ENCODE data around the gene FIG4. TPM values are rescaled to one million over a fixed set of nuclear protein-coding genes. Genes with fewer than 3 reads are reported as not detected.
"Not testable (repeated sequence)": the region's sequence is repeated elsewhere in the genome, so short reads cannot be mapped to it uniquely, and the experiment has no call there.

The FIG4 gene
- total RNA-seq (2014; rRNA removed; shearing (Covaris generic)) = 19.0 and 23.6 TPM in 2 replicates

- Histone ChIP-seq H3K36me3 (replicated peaks; ENCODE audit: control insufficient read depth, insufficient read depth, low read length) (no peaks in the 10 kb centered on the region), H3K4me3 (ENCODE audit: insufficient read depth, low read depth, low read length) (peak within 1 kb of the TSS; percentile 59), H3K27me3 (ENCODE audit: control insufficient read depth, insufficient read depth, low read length) (peaks cover 2% of the 10 kb centered on the region)
- DNase-seq = peak; percentile 93
Measured at GRCh38 chr6:109690737-109691621, at the start of gene FIG4, which contains the start of gene AK9. Gene FIG4, plus strand, starts transcription at chr6:109691296. Its CDS starts 140 bp downstream, at chr6:109691436. Gene AK9, minus strand, starts transcription at chr6:109691202. Its CDS starts 15,457 bp downstream, at chr6:109675745.

- Histone ChIP-seq H3K36me3 (replicated peaks; ENCODE audit: control insufficient read depth, insufficient read depth, low read length) (no peaks in the 10 kb centered on the region), H3K4me3 (ENCODE audit: insufficient read depth, low read depth, low read length) (no peak overlapping the region), H3K27me3 (ENCODE audit: control insufficient read depth, insufficient read depth, low read length) (no peaks in the 10 kb centered on the region)
- no peak for DNase-seq
Measured at GRCh38 chr6:109644131-109644530, 47.0 kb upstream of the FIG4 start.

DNA sequence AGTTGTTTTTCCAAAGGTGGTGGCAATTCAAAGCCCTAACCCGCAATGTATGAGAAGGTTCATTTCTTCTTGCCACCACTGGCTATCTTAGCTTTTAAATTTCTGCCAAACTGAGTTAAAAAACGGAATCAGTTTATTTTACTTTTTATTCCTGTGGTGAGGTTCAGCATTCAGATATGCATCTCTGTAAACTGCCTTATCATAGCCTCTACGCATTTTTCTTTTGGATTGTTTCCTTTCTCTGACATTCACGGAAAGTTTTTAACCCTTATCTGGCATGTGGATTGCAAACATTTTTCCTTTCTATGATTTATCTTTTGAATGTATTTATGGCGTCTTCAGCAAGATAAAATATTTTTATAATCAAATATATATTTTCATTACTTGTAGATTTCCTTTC lies 37.8 kb upstream of the FIG4 start:
- no peak for DNase-seq

GRCh38 chr6:109655761-109656262 lies 35.3 kb upstream of the FIG4 start:
- Histone ChIP-seq H3K27me3 (ENCODE audit: control insufficient read depth, insufficient read depth, low read length) (no peaks in the 10 kb centered on the region), H3K4me3 (ENCODE audit: insufficient read depth, low read depth, low read length) (no peak overlapping the region), H3K36me3 (replicated peaks; ENCODE audit: control insufficient read depth, insufficient read depth, low read length) (no peaks in the 10 kb centered on the region)
- no peak for DNase-seq

More for the DNA sequence above, 37.8 kb upstream of the FIG4 start:
- Histone ChIP-seq H3K27me3 (ENCODE audit: control insufficient read depth, insufficient read depth, low read length) (no peaks in the 10 kb centered on the region), H3K4me3 (ENCODE audit: insufficient read depth, low read depth, low read length) (no peak overlapping the region), H3K36me3 (replicated peaks; ENCODE audit: control insufficient read depth, insufficient read depth, low read length) (no peaks in the 10 kb centered on the region)

- no peak for DNase-seq
- no peaks in the 10 kb centered on the region for H3K36me3 ChIP-seq (replicated peaks; ENCODE audit: control insufficient read depth, insufficient read depth, low read length)
- H3K4me3 ChIP-seq (ENCODE audit: insufficient read depth, low read depth, low read length) = no peak overlapping the region
- H3K27me3 ChIP-seq (ENCODE audit: control insufficient read depth, insufficient read depth, low read length) = no peaks in the 10 kb centered on the region
Measured at GRCh38 chr6:109660526-109661320, 30.4 kb upstream of the FIG4 start.

DNA sequence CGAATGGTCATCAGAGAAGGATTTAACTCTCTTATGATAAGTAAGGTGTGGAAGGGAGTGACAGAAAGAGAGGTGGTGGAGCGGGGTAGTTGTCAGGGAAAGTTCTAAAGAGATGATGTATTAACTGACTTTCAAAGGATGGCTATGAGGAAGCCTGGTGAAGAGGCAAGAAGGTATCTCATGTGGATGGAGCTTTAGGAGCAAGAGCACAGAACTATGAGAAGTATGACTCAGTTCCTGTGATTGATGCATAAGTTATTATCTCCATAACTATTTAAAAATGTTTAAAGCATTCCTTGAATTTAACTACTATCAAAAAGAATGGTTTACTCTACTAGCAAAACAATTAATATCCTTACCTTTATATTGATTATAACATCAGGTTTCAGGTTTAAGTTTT lies 28.9 kb upstream of the FIG4 start:
- Histone ChIP-seq H3K27me3 (ENCODE audit: control insufficient read depth, insufficient read depth, low read length) (no peaks in the 10 kb centered on the region), H3K36me3 (replicated peaks; ENCODE audit: control insufficient read depth, insufficient read depth, low read length) (no peaks in the 10 kb centered on the region), H3K4me3 (ENCODE audit: insufficient read depth, low read depth, low read length) (no peak overlapping the region)
- DNase-seq = no peak

DNA sequence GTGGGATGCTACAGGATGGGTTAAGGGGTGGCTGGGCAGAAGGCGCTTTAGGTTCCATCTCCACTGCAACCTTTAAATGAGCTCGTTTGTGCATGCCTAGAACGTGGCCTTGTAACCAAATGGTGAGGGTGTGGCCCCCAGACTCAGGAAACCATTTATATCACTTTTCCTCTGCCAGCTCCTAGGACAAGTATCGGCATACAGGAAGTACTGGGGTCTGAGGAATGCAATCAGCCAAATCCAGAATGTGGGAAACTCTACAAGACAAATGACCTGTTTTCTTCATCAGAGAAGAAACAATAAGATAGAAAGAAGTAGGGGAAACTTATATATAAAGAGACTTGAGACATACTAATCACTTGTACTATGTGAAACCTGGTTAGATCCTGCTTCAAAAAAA lies 21.3 kb upstream of the FIG4 start:
- Histone ChIP-seq H3K4me3 (ENCODE audit: insufficient read depth, low read depth, low read length) (no peak overlapping the region), H3K36me3 (replicated peaks; ENCODE audit: control insufficient read depth, insufficient read depth, low read length) (no peaks in the 10 kb centered on the region), H3K27me3 (ENCODE audit: control insufficient read depth, insufficient read depth, low read length) (no peaks in the 10 kb centered on the region)
- DNase-seq = no peak

- H3K4me3 ChIP-seq (ENCODE audit: insufficient read depth, low read depth, low read length) = no peak overlapping the region
- DNase-seq = no peak
- no peaks in the 10 kb centered on the region for H3K36me3 ChIP-seq (replicated peaks; ENCODE audit: control insufficient read depth, insufficient read depth, low read length)
- no peaks in the 10 kb centered on the region for H3K27me3 ChIP-seq (ENCODE audit: control insufficient read depth, insufficient read depth, low read length)
Measured at GRCh38 chr6:109671733-109672132, 19.4 kb upstream of the FIG4 start.

- no peak for DNase-seq
- Histone ChIP-seq H3K27me3 (ENCODE audit: control insufficient read depth, insufficient read depth, low read length) (no peaks in the 10 kb centered on the region), H3K36me3 (replicated peaks; ENCODE audit: control insufficient read depth, insufficient read depth, low read length) (no peaks in the 10 kb centered on the region), H3K4me3 (ENCODE audit: insufficient read depth, low read depth, low read length) (no peak overlapping the region)
Measured at GRCh38 chr6:109672175-109672574, 18.9 kb upstream of the FIG4 start.

DNA sequence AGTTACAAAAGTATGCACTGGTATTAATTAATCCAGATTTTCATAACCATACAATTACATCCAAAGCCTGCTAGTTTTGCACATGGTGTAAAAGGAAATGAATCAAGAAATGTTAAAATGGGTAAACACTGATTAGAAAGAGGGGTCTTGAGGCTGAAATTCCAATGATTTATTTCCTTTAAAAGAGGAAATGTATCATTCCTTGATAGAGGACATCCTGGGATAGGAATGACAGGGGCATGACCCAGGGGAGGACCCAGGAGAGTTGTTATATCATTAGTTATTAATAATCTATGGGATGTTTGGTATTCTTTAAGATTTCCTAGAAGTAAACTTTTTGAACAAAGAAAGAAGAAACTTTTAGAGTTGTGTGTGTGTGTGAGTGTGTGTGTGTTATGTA lies 18.3 kb upstream of the FIG4 start:
- no peak for DNase-seq
- Histone ChIP-seq H3K4me3 (ENCODE audit: insufficient read depth, low read depth, low read length) (no peak overlapping the region), H3K27me3 (ENCODE audit: control insufficient read depth, insufficient read depth, low read length) (no peaks in the 10 kb centered on the region), H3K36me3 (replicated peaks; ENCODE audit: control insufficient read depth, insufficient read depth, low read length) (no peaks in the 10 kb centered on the region)

DNA sequence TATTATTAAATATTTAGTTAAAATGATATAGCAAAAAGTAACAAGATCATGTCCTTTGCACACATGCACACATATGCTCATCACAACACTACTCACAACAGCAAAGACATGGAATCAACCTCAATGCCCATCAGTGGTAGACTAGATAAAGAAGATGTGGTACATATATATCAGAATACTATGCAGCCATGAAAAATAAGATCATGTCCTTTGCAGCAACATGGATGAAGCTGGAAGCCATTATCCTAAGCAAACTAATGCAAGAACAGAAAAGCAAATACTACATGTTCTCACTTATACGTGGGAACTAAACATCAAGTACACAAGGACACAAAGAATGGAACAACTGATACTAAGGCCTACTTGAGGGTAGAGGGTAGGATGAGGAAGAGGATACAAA lies 14.4 kb upstream of the FIG4 start:
- no peaks in the 10 kb centered on the region for H3K27me3 ChIP-seq (ENCODE audit: control insufficient read depth, insufficient read depth, low read length)
- no peaks in the 10 kb centered on the region for H3K36me3 ChIP-seq (replicated peaks; ENCODE audit: control insufficient read depth, insufficient read depth, low read length)
- H3K4me3 ChIP-seq (ENCODE audit: insufficient read depth, low read depth, low read length) = no peak overlapping the region
- no peak for DNase-seq

DNA sequence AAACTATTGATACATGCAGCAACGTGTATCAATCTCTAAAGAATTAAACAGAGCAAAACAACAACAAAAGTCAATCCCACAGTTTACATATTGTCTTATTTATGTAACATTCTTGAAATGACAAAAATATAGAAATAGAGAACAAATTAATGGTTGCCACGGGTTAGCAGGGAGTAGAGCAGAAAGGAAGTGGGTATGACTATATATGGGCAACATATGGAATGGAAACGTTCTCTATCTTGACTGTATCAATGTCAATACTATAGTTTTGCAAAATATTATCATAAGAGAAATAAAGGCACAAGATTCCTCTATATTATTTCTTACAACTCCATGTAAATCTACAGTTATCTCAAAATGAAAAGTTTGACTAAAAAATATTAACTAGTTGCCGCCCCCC lies 12.9 kb upstream of the FIG4 start:
- no peak for DNase-seq
- Histone ChIP-seq H3K36me3 (replicated peaks; ENCODE audit: control insufficient read depth, insufficient read depth, low read length) (no peaks in the 10 kb centered on the region), H3K27me3 (ENCODE audit: control insufficient read depth, insufficient read depth, low read length) (no peaks in the 10 kb centered on the region), H3K4me3 (ENCODE audit: insufficient read depth, low read depth, low read length) (no peak overlapping the region; the same call in 1 of the 2 replicates)

DNA sequence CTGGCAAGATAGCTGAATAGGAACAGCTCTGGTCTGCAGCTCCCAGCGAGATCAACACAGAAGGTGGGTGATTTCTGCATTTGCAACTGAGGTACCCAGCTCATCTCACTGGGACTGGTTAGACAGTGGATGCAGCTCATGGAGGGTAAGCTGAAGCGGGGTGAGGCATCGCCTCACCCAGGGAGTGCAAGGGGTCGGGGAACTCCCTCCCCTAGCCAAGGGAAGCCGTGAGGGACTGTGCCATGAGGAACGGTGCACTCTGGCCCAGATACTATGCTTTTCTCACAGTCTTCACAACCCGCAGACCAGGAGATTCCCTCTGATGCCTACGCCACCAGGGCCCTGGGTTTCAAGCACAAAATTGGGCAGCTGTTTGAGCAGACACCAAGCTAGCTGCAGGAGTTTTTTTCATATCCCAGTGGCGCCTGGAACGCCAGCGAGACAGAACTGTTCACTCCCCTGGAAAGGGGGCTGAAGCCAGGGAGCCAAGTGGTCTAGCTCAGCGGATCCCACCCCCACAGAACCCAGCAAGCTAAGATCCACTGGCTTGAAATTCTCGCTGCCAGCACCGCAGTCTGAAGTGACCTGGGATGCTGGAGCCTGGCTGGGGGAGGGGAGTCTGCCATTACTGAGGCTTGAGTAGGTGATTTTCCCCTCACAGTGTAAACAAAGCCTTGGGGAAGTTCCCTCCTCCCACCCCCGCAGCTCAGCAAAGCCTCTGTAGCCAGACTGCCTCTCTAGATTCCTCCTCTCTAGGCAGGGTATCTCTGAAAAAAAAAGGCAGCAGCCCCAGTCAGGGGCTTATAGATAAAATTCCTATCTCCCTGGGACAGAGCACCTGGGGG lies 12.2 kb upstream of the FIG4 start:
- DNase-seq; H3K27me3 ChIP-seq (ENCODE audit: control insufficient read depth, insufficient read depth, low read length); H3K36me3 ChIP-seq (replicated peaks; ENCODE audit: control insufficient read depth, insufficient read depth, low read length): not testable (repeated sequence)
- peak overlapping the region; percentile 37 for H3K4me3 ChIP-seq (ENCODE audit: insufficient read depth, low read depth, low read length)

All from H7 (cell line).